Trophoblast cell (in vitro differentiated cells and primary cell): ENCODE results near the gene ANAPC5.
"Not testable (repeated sequence)": the region's sequence is repeated elsewhere in the genome, so short reads cannot be mapped to it uniquely, and the experiment has no call there.

Source experiments
- DNase-seq, 2 donors: peaks; one replicate each; pipeline ENCODE4 v3.0.0-alpha.2; 2016
- H2AFZ ChIP-seq: 2 replicates; pipeline ENCODE4 v1.6.1; 2013; ENCODE audit warnings: low read length, moderate library complexity, mild to moderate bottlenecking; ENCODE audit not compliant: insufficient read depth, poor library complexity
- H2AK5ac ChIP-seq: 2 replicates; pipeline ENCODE4 v1.6.1; 2013; ENCODE audit warnings: mild to moderate bottlenecking, low read length
- H2BK120ac ChIP-seq: 2 replicates; pipeline ENCODE4 v1.6.1; 2013; ENCODE audit warnings: low read length, mild to moderate bottlenecking, moderate library complexity; ENCODE audit not compliant: insufficient read depth, poor library complexity
- H2BK12ac ChIP-seq: 2 replicates; pipeline ENCODE4 v1.6.1; 2013; ENCODE audit warnings: mild to moderate bottlenecking, low read length, moderate library complexity
- H2BK5ac ChIP-seq: 2 replicates; pipeline ENCODE4 v1.6.1; 2013; ENCODE audit warnings: low read length, low read depth, moderate library complexity, mild to moderate bottlenecking; ENCODE audit not compliant: poor library complexity
- H3K14ac ChIP-seq: 2 replicates; pipeline ENCODE4 v1.6.1; 2013; ENCODE audit warnings: mild to moderate bottlenecking, low read length
- H3K18ac ChIP-seq: 2 replicates; pipeline ENCODE4 v1.6.1; 2013; ENCODE audit warnings: mild to moderate bottlenecking, low read length
- H3K23ac ChIP-seq: 2 replicates; pipeline ENCODE4 v1.6.1; 2013; ENCODE audit warnings: low read length
- H3K27ac ChIP-seq: 2 replicates; pipeline ENCODE4 v1.5.1; 2013; ENCODE audit warnings: low read depth, mild to moderate bottlenecking, inconsistent platforms, low read length, moderate library complexity
- H3K27me3 ChIP-seq: 2 replicates; pipeline ENCODE4 v1.6.1; 2013; ENCODE audit warnings: inconsistent platforms, mild to moderate bottlenecking, low read length, moderate library complexity; ENCODE audit not compliant: insufficient read depth
- H3K36me3 ChIP-seq, 2 experiments: 1 replicate in 1 of 2; 2 replicates in 1 of 2; pipeline ENCODE4 v1.6.1; 2013; ENCODE audit warnings: low read length in 2 of 2, mild to moderate bottlenecking in 2 of 2, moderate library complexity in 1 of 2; ENCODE audit not compliant: insufficient read depth in 2 of 2, control insufficient read depth in 1 of 2
- H3K4ac ChIP-seq: 2 replicates; pipeline ENCODE4 v1.6.1; 2013; ENCODE audit warnings: low read depth, mild to moderate bottlenecking, low read length, moderate library complexity
- H3K4me1 ChIP-seq, 2 experiments: 1 replicate in 1 of 2; 2 replicates in 1 of 2; pipeline ENCODE4 v1.6.1; 2013; ENCODE audit warnings: low read length in 2 of 2, mild to moderate bottlenecking in 2 of 2, moderate library complexity in 1 of 2; ENCODE audit not compliant: insufficient read depth in 2 of 2, control insufficient read depth in 1 of 2
- H3K4me2 ChIP-seq: 2 replicates; pipeline ENCODE4 v1.6.1; 2013; ENCODE audit warnings: inconsistent platforms, mild to moderate bottlenecking, low read length, moderate library complexity
- H3K4me3 ChIP-seq: 2 replicates; pipeline ENCODE4 v1.5.1; 2013; ENCODE audit warnings: mild to moderate bottlenecking, low read depth, low read length, inconsistent platforms
- H3K79me1 ChIP-seq: one replicate; pipeline ENCODE4 v1.6.1; 2013; ENCODE audit warnings: low read length
- H3K79me2 ChIP-seq: 2 replicates; pipeline ENCODE4 v1.6.1; 2013; ENCODE audit warnings: low read length, mild to moderate bottlenecking; ENCODE audit not compliant: control insufficient read depth, insufficient read depth, poor library complexity
- H3K9ac ChIP-seq: 2 replicates; pipeline ENCODE4 v1.6.1; 2013; ENCODE audit warnings: mild to moderate bottlenecking, low read length
- H3K9me3 ChIP-seq: 2 replicates; pipeline ENCODE4 v1.6.1; 2013; ENCODE audit warnings: low read depth, mild to moderate bottlenecking, control low read depth, inconsistent platforms, low read length; ENCODE audit not compliant: insufficient read depth
- H4K12ac ChIP-seq: 2 replicates; pipeline ENCODE4 v1.6.1; 2013; ENCODE audit warnings: low read depth, mild to moderate bottlenecking, low read length, moderate library complexity
- H4K8ac ChIP-seq: 2 replicates; pipeline ENCODE4 v1.6.1; 2013; ENCODE audit warnings: low read depth, mild to moderate bottlenecking, low read length, moderate library complexity
- H4K91ac ChIP-seq: one replicate; pipeline ENCODE4 v1.6.1; 2013; ENCODE audit warnings: low read depth, mild to moderate bottlenecking, low read length, moderate library complexity
- WGBS: extraction: QIAGEN DNeasy Blood & Tissue Kit; methylation state at CpG from one replicate; pipeline ENCODE4 v1.1.7; 2013; ENCODE audit warnings: missing lambda C conversion rate; ENCODE audit not compliant: insufficient read length, insufficient coverage; ENCODE audit errors: extremely low coverage; 5-methylcytosine and 5-hydroxymethylcytosine counted together

ANAPC5 gene

GRCh38 chr12:121282910-121283309 lies 69.3 kb downstream of the ANAPC5 start:
- not testable (repeated sequence) for H3K14ac ChIP-seq, H4K91ac ChIP-seq, H3K9ac ChIP-seq, H3K4me1 ChIP-seq, H2BK12ac ChIP-seq, DNase-seq, H3K18ac ChIP-seq, H3K23ac ChIP-seq, H2AK5ac ChIP-seq, H3K36me3 ChIP-seq, H3K4ac ChIP-seq, H4K12ac ChIP-seq, H4K8ac ChIP-seq, H3K27me3 ChIP-seq, H3K9me3 ChIP-seq, H3K4me3 ChIP-seq, H3K79me1 ChIP-seq, H3K4me2 ChIP-seq, H3K79me2 ChIP-seq, H2AFZ ChIP-seq, H3K27ac ChIP-seq, H2BK5ac ChIP-seq, H2BK120ac ChIP-seq
- WGBS, result no CpG with 5 or more reads among the region's 11 CpGs

- peaks cover 0 to 2% of the 10 kb centered on the region in 2 experiments for H3K36me3 ChIP-seq
- no peak overlapping the region for H3K14ac ChIP-seq
- H3K4me3 ChIP-seq, result no peak overlapping the region
- H2AK5ac ChIP-seq, result no peak overlapping the region
- H4K12ac ChIP-seq, result no peak overlapping the region
- no peak overlapping the region for H2AFZ ChIP-seq
- H3K18ac ChIP-seq, result no peak overlapping the region
- H3K9ac ChIP-seq, result no peak overlapping the region
- no peaks in the 10 kb centered on the region for H3K4me1 ChIP-seq
- no peaks in the 10 kb centered on the region for H3K79me1 ChIP-seq
- H3K27ac ChIP-seq, result no peak overlapping the region
- H2BK5ac ChIP-seq, result no peak overlapping the region
- H3K27me3 ChIP-seq, result no peaks in the 10 kb centered on the region
- no CpG with 5 or more reads among the region's 10 CpGs for WGBS
- H3K4ac ChIP-seq, result no peak overlapping the region
- no peak overlapping the region for H2BK120ac ChIP-seq
- H4K91ac ChIP-seq, result no peak overlapping the region
- H4K8ac ChIP-seq, result no peak overlapping the region
- H3K23ac ChIP-seq, result no peak overlapping the region
- no peak overlapping the region for H3K4me2 ChIP-seq
- no peak for DNase-seq
- no peaks in the 10 kb centered on the region for H3K9me3 ChIP-seq
- no peaks in the 10 kb centered on the region for H3K79me2 ChIP-seq
- H2BK12ac ChIP-seq, result no peak overlapping the region
These were observed 70.0 kb downstream of the ANAPC5 start for GRCh38 chr12:121282072-121282742.

GRCh38 chr12:121281116-121281515 lies 71.1 kb downstream of the ANAPC5 start:
- not testable (repeated sequence) for H3K9me3 ChIP-seq, H3K14ac ChIP-seq, H3K4me2 ChIP-seq, H2BK5ac ChIP-seq, H4K8ac ChIP-seq, H2AK5ac ChIP-seq, H3K23ac ChIP-seq, H3K4me3 ChIP-seq, H3K27me3 ChIP-seq, H3K18ac ChIP-seq, H3K9ac ChIP-seq, H2AFZ ChIP-seq, H3K27ac ChIP-seq, H3K4me1 ChIP-seq, H3K79me2 ChIP-seq, H4K91ac ChIP-seq, H3K36me3 ChIP-seq, DNase-seq, H2BK120ac ChIP-seq, H2BK12ac ChIP-seq, H3K79me1 ChIP-seq, H3K4ac ChIP-seq, H4K12ac ChIP-seq
- WGBS, result no CpG with 5 or more reads among the region's 14 CpGs

GRCh38 chr12:121280531-121280930 lies 71.7 kb downstream of the ANAPC5 start:
- H2AK5ac ChIP-seq, H3K36me3 ChIP-seq, H3K4me3 ChIP-seq, H2BK12ac ChIP-seq, H3K23ac ChIP-seq, H3K18ac ChIP-seq, H4K12ac ChIP-seq, H3K4me1 ChIP-seq, H3K27ac ChIP-seq, H3K79me1 ChIP-seq, H3K9me3 ChIP-seq, H3K4me2 ChIP-seq, H4K91ac ChIP-seq, H3K79me2 ChIP-seq, H2BK5ac ChIP-seq, H3K14ac ChIP-seq, H4K8ac ChIP-seq, H3K4ac ChIP-seq, DNase-seq, H2BK120ac ChIP-seq, H2AFZ ChIP-seq, H3K27me3 ChIP-seq, H3K9ac ChIP-seq: not testable (repeated sequence)
- no CpG with 5 or more reads among the region's 11 CpGs for WGBS
